NCI-H748 treated with DMSO at 0.1 percent for 48 hours (cell line): Measurements from ENCODE around the gene RARA.
A peak's percentile ranks its signal among the peaks of the same experiment; 100 is the strongest.

Source experiments
- DNase-seq: peaks from one replicate; lab custom pipeline; 2025; lab: John Stamatoyannopoulos, UW

The RARA gene

GRCh38 chr17:40329839-40330794, 21.1 kb downstream of the RARA start:
- DNase-seq, result no peak

- no peak for DNase-seq
These were observed 22.0 kb downstream of the RARA start for GRCh38 chr17:40330850-40331470.

DNA sequence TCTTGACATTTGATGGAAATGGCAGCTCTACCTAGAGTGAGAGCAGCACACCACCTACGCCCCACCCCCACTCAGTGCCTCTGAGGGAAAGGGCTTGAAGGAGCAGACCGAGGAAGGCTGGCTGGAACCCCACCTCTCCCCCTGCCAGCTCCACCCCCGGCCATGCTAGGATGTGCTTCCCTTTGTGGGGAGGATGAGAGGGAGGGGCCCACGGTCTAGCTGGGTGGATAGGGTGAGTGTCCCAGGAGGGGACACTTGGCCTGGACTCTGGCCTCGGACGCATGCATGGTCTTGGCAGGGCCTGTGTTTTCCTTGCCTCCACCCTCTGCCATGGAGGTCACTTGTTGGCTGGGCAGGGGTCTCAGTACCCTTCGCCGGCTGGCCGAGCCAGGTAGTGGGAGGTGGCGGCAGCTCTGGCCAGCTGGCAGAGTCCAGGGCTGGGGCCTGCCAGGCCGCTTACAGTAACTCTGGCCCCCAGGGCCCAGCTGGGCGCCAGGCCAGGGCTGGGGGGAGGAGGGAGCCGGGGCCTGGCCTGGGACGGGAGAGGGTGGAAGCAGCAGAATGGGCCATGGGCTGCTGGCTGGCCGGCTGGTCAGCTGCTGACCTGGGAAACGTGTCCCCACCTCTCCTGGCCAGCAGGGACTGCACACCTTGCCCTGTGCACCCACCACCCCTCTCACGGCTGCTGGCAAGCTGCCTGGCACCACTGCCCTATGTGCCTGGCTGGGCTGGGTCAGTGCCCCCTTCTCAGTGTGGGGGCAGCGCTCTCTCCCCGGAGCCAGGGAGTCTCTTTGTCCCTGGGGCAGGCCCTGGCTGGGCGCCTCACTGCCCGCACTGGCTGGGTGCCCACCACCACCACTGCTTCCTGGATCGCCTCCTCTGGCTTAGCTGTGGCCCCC, 23.0 kb downstream of the RARA start:
- no peak for DNase-seq

DNA sequence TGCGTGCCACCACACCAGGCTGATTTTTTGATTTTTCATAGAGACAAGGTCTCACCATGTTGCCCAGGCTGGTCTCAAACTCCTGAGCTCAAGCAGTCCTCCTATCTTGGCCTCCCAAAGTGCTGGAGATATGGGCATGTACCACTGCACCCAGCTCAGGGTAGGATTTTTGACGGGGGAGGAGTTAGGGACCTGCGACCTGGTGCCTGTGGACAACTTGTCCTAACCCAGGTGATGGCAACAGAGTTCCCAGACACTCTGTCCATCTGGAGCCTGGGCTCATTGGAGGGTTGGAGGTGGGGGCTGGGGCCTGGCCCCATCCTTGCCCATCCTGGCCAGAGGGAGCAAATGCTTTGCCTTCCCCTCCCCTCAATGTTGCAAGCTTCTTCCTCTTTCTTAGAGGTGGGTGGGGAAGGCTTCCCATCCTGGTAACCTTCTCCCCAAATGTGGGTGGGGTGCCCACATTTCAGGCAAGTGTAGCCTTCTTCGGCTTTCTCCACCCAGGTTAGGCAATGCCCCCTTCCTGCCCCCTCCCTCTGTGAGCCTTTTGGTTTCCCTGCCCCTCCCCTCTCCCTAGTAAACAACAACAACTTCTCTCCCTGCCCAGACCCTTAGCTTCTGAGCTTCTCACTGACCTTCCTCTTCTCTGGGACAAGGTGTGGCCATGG, 24.9 kb downstream of the RARA start:
- DNase-seq, result no peak

GRCh38 chr17:40335620-40336019, 26.6 kb downstream of the RARA start:
- no peak for DNase-seq

- DNase-seq, result no peak
These were observed 28.4 kb downstream of the RARA start for GRCh38 chr17:40337351-40337750.

DNA sequence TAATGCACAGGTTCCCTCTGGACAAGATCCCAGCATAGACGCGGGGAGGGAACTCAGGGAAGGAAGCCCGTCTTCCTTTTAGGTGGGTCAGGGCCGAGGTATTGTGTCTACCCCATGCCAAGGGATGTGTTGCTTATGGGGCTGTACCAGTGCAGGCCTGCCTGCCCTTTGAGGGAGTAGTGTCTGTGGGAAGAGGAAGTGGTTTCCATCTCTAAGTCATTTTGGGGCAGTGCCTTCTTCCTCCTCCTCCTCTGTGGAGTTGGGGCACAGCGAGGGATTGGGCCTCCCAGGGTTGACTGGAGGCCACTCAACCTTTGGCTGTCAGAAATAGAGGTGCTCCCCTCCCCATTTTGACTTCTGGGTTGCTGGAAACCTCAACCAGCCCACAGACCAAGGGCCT, 29.1 kb downstream of the RARA start:
- no peak for DNase-seq

- DNase-seq, result no peak
These were observed 30.1 kb downstream of the RARA start for GRCh38 chr17:40338941-40339649.

- DNase-seq, result no peak
These were observed 31.3 kb downstream of the RARA start for GRCh38 chr17:40340327-40340726.

GRCh38 chr17:40340880-40341807, 32.2 kb downstream of the RARA start:
- peak; percentile 46 for DNase-seq

- DNase-seq, result peak; percentile 28
These were observed 33.0 kb downstream of the RARA start for GRCh38 chr17:40341808-40342503.

DNA sequence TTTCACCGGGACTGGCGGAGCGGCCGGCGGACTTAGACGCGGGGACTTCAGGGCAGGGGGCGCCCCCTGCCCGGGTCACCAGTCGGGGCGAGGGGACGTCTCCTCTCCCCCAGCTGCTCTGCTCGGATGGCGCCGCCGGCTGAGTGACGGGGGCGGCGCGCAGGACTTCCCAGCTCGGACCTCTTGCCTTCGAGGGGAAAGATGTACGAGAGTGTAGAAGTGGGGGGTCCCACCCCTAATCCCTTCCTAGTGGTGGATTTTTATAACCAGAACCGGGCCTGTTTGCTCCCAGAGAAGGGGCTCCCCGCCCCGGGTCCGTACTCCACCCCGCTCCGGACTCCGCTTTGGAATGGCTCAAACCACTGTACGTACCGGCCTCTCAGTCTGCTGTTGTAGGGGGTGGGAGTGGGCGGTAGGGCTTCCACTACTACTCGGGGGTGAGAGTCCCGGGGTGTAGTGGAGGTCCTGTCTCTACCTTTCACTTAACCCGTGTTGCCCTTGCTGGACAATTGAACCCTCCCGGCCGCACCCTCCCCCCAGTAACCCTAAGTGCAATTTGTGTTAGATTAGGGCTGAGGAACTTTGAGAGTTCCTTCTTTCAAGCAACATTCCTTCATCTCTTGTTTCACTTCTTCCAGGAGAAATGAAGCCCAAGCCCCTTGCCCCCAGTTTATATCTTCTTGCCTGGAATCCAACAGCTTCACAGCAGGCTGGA, 33.7 kb downstream of the RARA start:
- DNase-seq, result no peak

DNA sequence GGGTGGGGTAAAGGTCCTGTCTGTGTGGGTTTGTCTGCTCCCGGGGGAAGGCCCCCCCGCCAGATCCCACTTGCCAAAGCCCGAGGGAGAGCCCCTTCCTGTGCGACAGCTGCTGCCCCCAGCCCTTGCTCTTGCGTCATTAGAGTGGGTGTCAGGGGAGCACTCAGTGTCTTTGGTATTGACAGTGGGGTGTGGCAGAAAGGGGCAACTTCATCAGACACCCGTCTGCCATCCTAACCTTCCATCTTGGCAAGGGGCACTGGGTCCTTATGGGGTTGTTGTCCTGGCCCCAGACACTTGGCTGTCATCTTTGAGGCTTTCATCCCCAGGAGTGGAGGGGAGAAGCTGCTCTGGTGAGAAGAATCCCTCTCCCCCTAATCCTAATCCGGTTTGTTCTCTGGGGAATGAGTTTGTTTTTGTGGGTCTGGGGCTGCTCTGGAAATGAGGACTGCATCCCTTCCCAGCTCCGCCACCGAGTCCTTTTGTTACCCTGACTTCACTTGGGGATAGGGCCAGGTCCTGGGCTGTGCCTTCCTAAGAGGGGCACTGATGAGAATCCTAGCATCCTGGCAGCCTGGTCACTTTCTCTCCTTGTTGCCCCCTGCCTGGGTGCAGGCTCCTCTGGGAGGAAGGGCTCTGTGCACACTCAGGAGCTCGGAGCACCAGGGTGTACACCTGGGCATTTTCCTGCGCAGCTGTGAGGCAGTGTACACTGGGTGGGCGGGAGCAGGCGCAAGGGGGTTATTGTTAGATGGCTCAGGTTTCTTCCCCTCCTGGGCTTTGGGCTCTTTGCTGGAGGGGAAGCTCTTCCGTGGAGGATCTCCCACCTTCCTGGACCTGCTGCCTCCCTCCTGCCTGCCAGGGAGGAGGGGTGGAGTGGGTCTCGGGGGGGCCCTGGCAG, 34.5 kb downstream of the RARA start:
- no peak for DNase-seq

GRCh38 chr17:40344421-40345160, 35.6 kb downstream of the RARA start:
- DNase-seq, result no peak

DNA sequence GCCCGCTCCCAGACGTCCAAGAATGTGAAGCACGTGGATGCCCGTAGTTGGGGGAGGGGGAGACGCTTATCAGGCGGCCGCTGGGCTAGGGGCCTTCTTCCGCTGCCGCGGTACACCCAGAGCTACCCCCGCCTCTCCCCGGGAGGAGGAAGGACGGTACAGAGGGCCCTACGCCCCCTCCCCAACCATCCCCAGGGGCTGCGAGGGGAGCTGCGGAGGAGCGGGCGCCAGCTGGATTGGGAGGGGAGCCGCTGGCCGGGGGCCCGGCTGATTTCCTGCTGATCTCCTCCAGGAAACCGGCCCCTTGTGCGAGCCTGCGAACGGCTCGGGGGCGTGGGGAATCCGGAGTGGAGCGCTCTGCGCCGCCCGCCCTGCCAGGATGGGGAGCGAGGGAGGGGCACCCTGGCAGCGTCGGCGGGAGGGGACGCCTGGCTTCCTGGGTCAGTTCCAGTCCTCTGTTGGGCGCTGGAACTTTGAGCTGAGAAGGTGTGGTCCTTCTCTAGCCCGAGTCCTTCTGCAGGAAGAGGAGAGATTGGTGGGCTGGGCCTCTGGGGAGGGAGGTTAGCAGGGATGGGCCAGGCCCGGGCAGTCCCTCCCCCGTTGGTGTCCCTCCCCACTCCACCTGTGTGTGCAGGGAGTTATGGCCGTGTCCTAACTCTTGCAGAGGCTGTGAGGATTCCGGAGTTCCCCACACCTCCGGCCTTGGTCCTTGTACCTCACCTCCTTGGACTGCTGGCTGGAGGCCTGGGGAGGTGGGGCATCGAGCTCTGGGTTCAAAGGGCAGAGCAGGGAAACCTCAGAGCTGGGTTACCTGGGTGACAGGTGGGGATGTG, 36.4 kb downstream of the RARA start:
- DNase-seq, result peak; percentile 21
